Activated T-cell treated with anti-CD3 and anti-CD28 coated beads, Interleukin-2, amount 50 U/mL, for 72 hours (primary cell): ENCODE data around the gene TACR1. TPM values are rescaled to one million over a fixed set of nuclear protein-coding genes. Genes with fewer than 3 reads are reported as not detected.
"Not testable (repeated sequence)": the region's sequence is repeated elsewhere in the genome, so short reads cannot be mapped to it uniquely, and the experiment has no call there.

ENCODE experiments used
- ATAC-seq, 2 donors: fragments of 150-1000 bp; cut with Tn5 transposase; replicated peaks in 1 of 2; 2 replicates each; pipeline ENCODE4 v1.10.0; 2021; ENCODE audit warnings: moderate library complexity in 2 of 2, mild to moderate bottlenecking in 1 of 2
- DNase-seq, 2 donors: peaks; one replicate each; pipeline ENCODE4 v3.0.0; 2021 to 2022; ENCODE audit warnings: mixed read lengths in 1 of 2
- H3K27ac Mint-ChIP-seq: one replicate; pipeline ENCODE4 v1.8.0; 2022; ENCODE audit warnings: mild to moderate bottlenecking, moderate library complexity, mixed read lengths
- H3K27me3 Mint-ChIP-seq: one replicate; pipeline ENCODE4 v1.8.0; 2022; ENCODE audit warnings: low read depth, mixed read lengths
- H3K36me3 Mint-ChIP-seq, 2 donors: one replicate each; pipeline ENCODE4 v1.8.0; 2022; ENCODE audit warnings: mixed read lengths in 2 of 2, mild to moderate bottlenecking in 1 of 2; ENCODE audit not compliant: insufficient read depth in 2 of 2
- H3K4me1 Mint-ChIP-seq: one replicate; pipeline ENCODE4 v1.8.0; 2022; ENCODE audit warnings: low read depth, mixed read lengths
- H3K4me3 Mint-ChIP-seq, 2 donors: one replicate each; pipeline ENCODE4 v1.8.0; 2022; ENCODE audit warnings: mild to moderate bottlenecking in 2 of 2, mixed read lengths in 2 of 2, moderate library complexity in 2 of 2
- H3K9me3 Mint-ChIP-seq, 2 donors: one replicate each; pipeline ENCODE4 v1.8.0; 2022; ENCODE audit warnings: mixed read lengths in 2 of 2
- total RNA-seq, 2 donors: library from RNA; stranded (reverse); gene quantifications; one replicate each; pipeline ENCODE4 v1.2.3, GENCODE V29; 2022

Gene TACR1
- total RNA-seq, 2 donors from 2014 or later: not detected

GRCh38 chr2:75153221-75153620 lies 46.1 kb downstream of the TACR1 start:
- Mint-ChIP-seq H3K4me1 (no peaks in the 10 kb centered on the region), H3K9me3 (no peaks in the 10 kb centered on the region), H3K4me3 (no peak overlapping the region), H3K36me3 (no peaks in the 10 kb centered on the region), H3K27ac (no peak overlapping the region), H3K27me3 (no peaks in the 10 kb centered on the region)
- ATAC-seq: no peak
- DNase-seq: no peak

GRCh38 chr2:75152243-75152642 lies 47.1 kb downstream of the TACR1 start:
- not testable (repeated sequence) for H3K9me3 Mint-ChIP-seq, H3K4me1 Mint-ChIP-seq, DNase-seq, H3K36me3 Mint-ChIP-seq, H3K27me3 Mint-ChIP-seq, ATAC-seq, H3K4me3 Mint-ChIP-seq, H3K27ac Mint-ChIP-seq

GRCh38 chr2:75147884-75148283 lies 51.4 kb downstream of the TACR1 start:
- not testable (repeated sequence) for H3K27ac Mint-ChIP-seq, ATAC-seq, H3K4me3 Mint-ChIP-seq, DNase-seq, H3K27me3 Mint-ChIP-seq, H3K4me1 Mint-ChIP-seq, H3K36me3 Mint-ChIP-seq, H3K9me3 Mint-ChIP-seq

GRCh38 chr2:75146606-75147332 lies 52.6 kb downstream of the TACR1 start:
- Mint-ChIP-seq H3K27me3 (no peaks in the 10 kb centered on the region), H3K27ac (no peak overlapping the region), H3K36me3 (no peaks in the 10 kb centered on the region), H3K4me3 (no peak overlapping the region), H3K9me3 (no peaks in the 10 kb centered on the region), H3K4me1 (no peaks in the 10 kb centered on the region)
- ATAC-seq (no peak), DNase-seq (no peak)

- H3K27me3 Mint-ChIP-seq, H3K9me3 Mint-ChIP-seq, H3K27ac Mint-ChIP-seq, ATAC-seq, H3K4me1 Mint-ChIP-seq, H3K4me3 Mint-ChIP-seq, H3K36me3 Mint-ChIP-seq, DNase-seq: not testable (repeated sequence)
These were observed 53.1 kb downstream of the TACR1 start for GRCh38 chr2:75146221-75146605.

GRCh38 chr2:75142081-75142480 lies 57.2 kb downstream of the TACR1 start:
- H3K9me3 Mint-ChIP-seq: no peaks in the 10 kb centered on the region
- H3K27me3 Mint-ChIP-seq: no peaks in the 10 kb centered on the region
- H3K4me1 Mint-ChIP-seq: no peaks in the 10 kb centered on the region
- ATAC-seq: no peak
- no peak overlapping the region for H3K4me3 Mint-ChIP-seq
- H3K36me3 Mint-ChIP-seq: no peaks in the 10 kb centered on the region
- no peak overlapping the region for H3K27ac Mint-ChIP-seq
- DNase-seq: no peak

- Mint-ChIP-seq H3K27me3 (no peaks in the 10 kb centered on the region), H3K36me3 (no peaks in the 10 kb centered on the region), H3K4me3 (no peak overlapping the region), H3K27ac (no peak overlapping the region), H3K9me3 (no peaks in the 10 kb centered on the region), H3K4me1 (no peaks in the 10 kb centered on the region)
- DNase-seq (no peak), ATAC-seq (no peak)
These were observed 59.0 kb downstream of the TACR1 start for GRCh38 chr2:75140288-75140687.

- H3K36me3 Mint-ChIP-seq: no peaks in the 10 kb centered on the region
- ATAC-seq: no peak
- no peak overlapping the region for H3K4me3 Mint-ChIP-seq
- H3K27me3 Mint-ChIP-seq: no peaks in the 10 kb centered on the region
- H3K9me3 Mint-ChIP-seq: no peaks in the 10 kb centered on the region
- no peaks in the 10 kb centered on the region for H3K4me1 Mint-ChIP-seq
- DNase-seq: no peak
- no peak overlapping the region for H3K27ac Mint-ChIP-seq
These were observed 60.1 kb downstream of the TACR1 start for GRCh38 chr2:75139171-75139570.

- Mint-ChIP-seq H3K27ac (no peak overlapping the region), H3K4me1 (no peaks in the 10 kb centered on the region), H3K4me3 (no peak overlapping the region), H3K36me3 (no peaks in the 10 kb centered on the region), H3K27me3 (no peaks in the 10 kb centered on the region), H3K9me3 (no peaks in the 10 kb centered on the region)
- DNase-seq (no peak), ATAC-seq (no peak)
These were observed 60.8 kb downstream of the TACR1 start for GRCh38 chr2:75138528-75138927.

GRCh38 chr2:75135776-75136400 lies 63.4 kb downstream of the TACR1 start:
- no peaks in the 10 kb centered on the region for H3K4me1 Mint-ChIP-seq
- H3K4me3 Mint-ChIP-seq: no peak overlapping the region
- no peaks in the 10 kb centered on the region for H3K9me3 Mint-ChIP-seq
- H3K27ac Mint-ChIP-seq: no peak overlapping the region
- no peak for ATAC-seq
- no peaks in the 10 kb centered on the region for H3K27me3 Mint-ChIP-seq
- H3K36me3 Mint-ChIP-seq: no peaks in the 10 kb centered on the region
- no peak for DNase-seq

- no peak overlapping the region for H3K27ac Mint-ChIP-seq
- H3K9me3 Mint-ChIP-seq: no peaks in the 10 kb centered on the region
- H3K36me3 Mint-ChIP-seq: no peaks in the 10 kb centered on the region
- DNase-seq (no peak), ATAC-seq (no peak)
- no peak overlapping the region for H3K4me3 Mint-ChIP-seq
- no peaks in the 10 kb centered on the region for H3K4me1 Mint-ChIP-seq
- H3K27me3 Mint-ChIP-seq: no peaks in the 10 kb centered on the region
These were observed 64.5 kb downstream of the TACR1 start for GRCh38 chr2:75134860-75135259.

- Mint-ChIP-seq H3K4me1 (no peaks in the 10 kb centered on the region), H3K27ac (no peak overlapping the region), H3K27me3 (no peaks in the 10 kb centered on the region), H3K4me3 (no peak overlapping the region), H3K36me3 (no peaks in the 10 kb centered on the region), H3K9me3 (no peaks in the 10 kb centered on the region)
- ATAC-seq (no peak), DNase-seq (no peak)
These were observed 65.4 kb downstream of the TACR1 start for GRCh38 chr2:75133621-75134570.

GRCh38 chr2:75130171-75130570 lies 69.1 kb downstream of the TACR1 start:
- no peak for DNase-seq
- no peak for ATAC-seq
- H3K9me3 Mint-ChIP-seq: no peaks in the 10 kb centered on the region

More at GRCh38 chr2:75130171-75130570, 69.1 kb downstream of the TACR1 start:
- Mint-ChIP-seq H3K4me1 (no peaks in the 10 kb centered on the region), H3K4me3 (no peak overlapping the region), H3K27me3 (no peaks in the 10 kb centered on the region), H3K27ac (no peak overlapping the region), H3K36me3 (no peaks in the 10 kb centered on the region)
